ENCODE results near the gene JPH3. TPM values are rescaled to one million over a fixed set of nuclear protein-coding genes. Genes with fewer than 3 reads are reported as not detected.

Gene JPH3
- total RNA-seq, 2 experiments from 2014 or later: 0.07 to 0.14 TPM

DNA sequence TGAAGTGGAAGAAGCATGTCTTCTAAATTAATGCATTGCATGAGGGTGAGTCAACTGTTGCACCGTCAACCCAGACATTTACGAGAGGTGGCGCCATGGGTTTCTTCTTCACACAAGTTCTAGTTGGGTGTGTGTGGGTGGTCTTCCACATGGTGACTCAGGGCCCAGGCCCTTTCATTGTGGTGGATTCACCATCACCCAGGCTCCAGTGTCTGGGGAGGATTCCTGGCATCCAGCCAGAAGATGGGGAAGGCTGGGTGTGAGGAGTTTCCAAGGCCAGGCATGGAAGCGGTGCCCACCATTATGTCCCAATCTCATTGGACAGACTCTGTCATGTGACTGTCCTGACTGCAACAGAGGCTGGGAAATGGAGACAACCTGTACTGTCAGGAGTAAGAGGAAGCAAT is 21.4 kb upstream of the JPH3 start:
- intact Hi-C loops (cut with micrococcal nuclease): no loop called here
- peaks cover 27% of the 10 kb centered on the region for H3K27me3 Mint-ChIP-seq (ENCODE audit: low read depth)
- H3K27ac Mint-ChIP-seq: no peak overlapping the region
- H3K9me3 Mint-ChIP-seq: no peaks in the 10 kb centered on the region
- H3K4me3 Mint-ChIP-seq: no peak overlapping the region
- H3K36me3 Mint-ChIP-seq (ENCODE audit: low read depth): no peaks in the 10 kb centered on the region
- no peaks in the 10 kb centered on the region for H3K4me1 Mint-ChIP-seq (ENCODE audit: low read depth)
- CTCF ChIA-PET: no interaction called here
- no peak for DNase-seq

DNA sequence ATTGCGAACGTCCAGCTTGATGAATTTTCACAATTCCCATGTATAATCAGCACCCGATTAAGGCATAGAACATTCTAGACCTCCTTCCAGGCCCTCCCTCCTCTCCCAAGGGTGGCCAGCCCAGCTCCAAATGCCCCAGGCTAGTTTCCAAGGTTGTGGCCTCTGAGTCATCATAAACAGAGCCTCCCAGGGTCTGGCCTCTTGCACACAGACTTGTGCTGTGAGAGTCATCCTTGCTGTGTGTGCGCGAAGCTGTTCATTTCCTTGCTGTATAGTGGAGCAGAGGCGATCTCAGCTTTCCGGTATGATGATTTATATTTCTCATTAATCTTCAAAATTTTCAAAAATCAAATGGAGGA is 20.5 kb upstream of the JPH3 start:
- intact Hi-C loops (cut with micrococcal nuclease): no loop called here
- H3K4me3 Mint-ChIP-seq: no peak overlapping the region
- no peak overlapping the region for H3K27ac Mint-ChIP-seq
- CTCF ChIA-PET: no interaction called here
- H3K4me1 Mint-ChIP-seq (ENCODE audit: low read depth): no peaks in the 10 kb centered on the region
- peaks cover 26% of the 10 kb centered on the region for H3K27me3 Mint-ChIP-seq (ENCODE audit: low read depth)
- H3K9me3 Mint-ChIP-seq: no peaks in the 10 kb centered on the region
- no peak for DNase-seq
- H3K36me3 Mint-ChIP-seq (ENCODE audit: low read depth): no peaks in the 10 kb centered on the region

DNA sequence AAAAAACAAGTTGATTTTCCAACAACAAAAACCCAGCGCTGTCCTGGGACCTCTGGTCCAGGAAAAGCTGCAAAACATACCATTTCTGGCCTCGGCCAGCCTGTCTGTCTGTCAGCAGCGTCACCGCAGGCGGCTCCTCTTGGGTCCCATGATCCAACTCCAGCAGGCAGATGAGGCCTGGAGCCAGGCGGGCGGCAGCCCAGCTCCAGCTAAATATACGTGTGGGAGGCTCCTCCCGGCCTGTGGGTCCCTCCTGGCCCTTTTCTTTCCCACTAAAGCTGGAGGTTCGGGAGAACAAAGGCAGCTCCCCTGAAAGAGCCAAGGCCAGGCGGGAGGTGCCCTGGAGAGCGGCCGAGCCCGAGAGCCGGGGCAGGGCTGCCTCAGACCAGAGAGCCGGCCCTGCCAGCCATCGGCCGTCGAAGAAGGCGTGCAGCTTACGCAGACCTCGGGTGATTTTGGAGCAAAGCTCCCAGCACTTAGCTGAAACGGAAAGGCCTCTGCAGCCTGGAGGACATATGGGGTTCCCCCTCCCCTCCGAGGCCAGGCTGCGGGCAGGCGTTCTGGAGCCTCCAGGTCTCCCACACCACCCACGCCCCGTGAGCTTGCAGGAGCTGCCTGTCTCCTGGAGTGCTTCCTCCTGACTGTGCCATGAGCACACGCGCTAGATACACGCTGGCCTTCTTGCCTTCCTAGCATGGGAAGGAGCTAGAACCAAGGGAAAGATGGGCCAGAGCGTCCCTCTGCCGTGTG is 19.9 kb upstream of the JPH3 start:
- no peak for DNase-seq
- intact Hi-C loops (cut with micrococcal nuclease): no loop called here
- CTCF ChIA-PET: interaction anchor here (0.7 kb wide), 1 partner anchor 54 kb away, joined by 3 read pairs; no protein-coding TSS in a partner anchor
- Mint-ChIP-seq H3K27ac (no peak overlapping the region), H3K9me3 (no peaks in the 10 kb centered on the region), H3K27me3 (ENCODE audit: low read depth) (peaks cover 26% of the 10 kb centered on the region), H3K4me3 (no peak overlapping the region), H3K4me1 (ENCODE audit: low read depth) (no peaks in the 10 kb centered on the region), H3K36me3 (ENCODE audit: low read depth) (no peaks in the 10 kb centered on the region)

DNA sequence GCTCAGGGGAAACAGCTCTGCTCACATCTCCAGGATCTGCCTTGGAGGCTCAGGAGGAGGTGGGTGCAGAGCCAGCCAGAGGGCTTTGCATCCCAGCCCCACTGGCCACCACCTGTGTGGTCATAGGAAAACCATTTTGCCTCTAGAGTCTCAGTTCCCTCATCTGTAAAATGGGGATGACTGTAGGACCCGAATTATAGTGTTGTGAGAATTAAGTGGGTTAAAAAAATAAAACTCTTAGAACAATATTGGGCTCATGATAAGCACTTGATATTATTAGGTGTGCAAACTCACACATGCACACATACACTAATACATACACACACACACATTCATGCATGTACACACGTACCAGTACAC is 19.4 kb upstream of the JPH3 start:
- Mint-ChIP-seq H3K27me3 (ENCODE audit: low read depth) (peaks cover 29% of the 10 kb centered on the region), H3K27ac (no peak overlapping the region), H3K4me3 (no peak overlapping the region), H3K36me3 (ENCODE audit: low read depth) (no peaks in the 10 kb centered on the region), H3K4me1 (ENCODE audit: low read depth) (no peaks in the 10 kb centered on the region), H3K9me3 (no peaks in the 10 kb centered on the region)
- CTCF ChIA-PET: interaction anchor here (0.7 kb wide), 1 partner anchor 53 kb away, joined by 3 read pairs; no protein-coding TSS in a partner anchor
- no peak for DNase-seq
- intact Hi-C loops (cut with micrococcal nuclease): no loop called here

DNA sequence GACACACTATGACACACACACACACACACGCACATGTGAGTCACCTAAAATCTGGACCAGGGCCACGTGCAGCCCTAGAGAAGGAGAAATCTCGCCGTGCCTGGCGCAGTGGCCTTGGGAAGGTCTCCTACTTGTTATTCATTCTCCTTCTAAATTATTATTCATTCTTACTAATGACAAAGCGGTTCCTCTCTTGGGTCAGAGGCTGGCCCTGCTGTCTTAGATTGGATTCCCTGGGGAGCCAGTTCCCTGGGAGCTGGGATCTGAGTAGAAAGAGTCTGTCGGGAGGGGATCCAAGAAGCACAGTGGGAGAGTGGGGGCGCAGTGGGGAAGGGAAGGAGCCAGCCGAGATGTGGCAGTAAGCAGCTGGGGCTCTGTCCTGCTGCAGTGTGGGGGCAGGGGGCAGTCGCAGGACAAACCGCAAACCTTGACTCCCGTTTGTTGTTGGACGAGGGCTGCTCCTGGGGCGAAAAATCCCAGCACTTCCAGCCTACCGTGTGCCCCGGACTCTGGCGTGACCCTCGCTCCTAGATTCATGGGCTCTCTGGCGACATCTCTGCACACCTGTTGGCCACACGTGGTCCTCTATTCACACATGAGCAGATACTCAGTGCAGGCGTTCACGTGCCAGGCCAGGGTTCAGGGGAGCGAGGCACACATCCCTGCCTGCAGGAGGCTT is 18.7 kb upstream of the JPH3 start:
- CTCF ChIA-PET: no interaction called here
- Mint-ChIP-seq H3K36me3 (ENCODE audit: low read depth) (no peaks in the 10 kb centered on the region), H3K9me3 (no peaks in the 10 kb centered on the region), H3K4me1 (ENCODE audit: low read depth) (peaks cover under 1% of the 10 kb centered on the region), H3K27ac (no peak overlapping the region), H3K27me3 (ENCODE audit: low read depth) (peaks cover 31% of the 10 kb centered on the region), H3K4me3 (no peak overlapping the region)
- no peak for DNase-seq
- intact Hi-C loops (cut with micrococcal nuclease): no loop called here

DNA sequence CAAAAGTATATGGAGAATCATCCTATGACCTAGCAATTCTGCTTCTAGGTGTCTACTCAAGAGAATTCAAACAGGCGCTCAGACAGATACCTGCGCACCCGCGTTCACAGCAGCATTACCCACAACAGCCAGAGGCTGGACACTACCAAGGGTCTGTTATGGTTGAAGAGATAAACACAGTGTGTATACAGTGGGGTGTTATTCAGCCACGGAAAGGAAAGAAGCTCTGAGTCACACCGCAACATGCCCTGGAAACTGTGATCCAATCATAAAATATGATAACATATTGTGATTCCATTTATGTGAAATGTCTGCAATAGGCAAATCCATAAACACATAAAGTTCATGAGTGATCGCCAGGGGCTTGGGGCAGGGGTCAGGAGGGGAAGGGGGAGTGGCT is 18.0 kb upstream of the JPH3 start:
- peaks cover 28% of the 10 kb centered on the region for H3K27me3 Mint-ChIP-seq (ENCODE audit: low read depth)
- H3K36me3 Mint-ChIP-seq (ENCODE audit: low read depth): no peaks in the 10 kb centered on the region
- intact Hi-C loops (cut with micrococcal nuclease): no loop called here
- CTCF ChIA-PET: interaction anchor here (1.6 kb wide), 1 partner anchor 52 kb away, joined by 6 read pairs; no protein-coding TSS in a partner anchor
- H3K4me1 Mint-ChIP-seq (ENCODE audit: low read depth): peaks cover 3% of the 10 kb centered on the region
- H3K27ac Mint-ChIP-seq: no peak overlapping the region
- H3K4me3 Mint-ChIP-seq: no peak overlapping the region
- H3K9me3 Mint-ChIP-seq: no peaks in the 10 kb centered on the region
- DNase-seq: no peak

DNA sequence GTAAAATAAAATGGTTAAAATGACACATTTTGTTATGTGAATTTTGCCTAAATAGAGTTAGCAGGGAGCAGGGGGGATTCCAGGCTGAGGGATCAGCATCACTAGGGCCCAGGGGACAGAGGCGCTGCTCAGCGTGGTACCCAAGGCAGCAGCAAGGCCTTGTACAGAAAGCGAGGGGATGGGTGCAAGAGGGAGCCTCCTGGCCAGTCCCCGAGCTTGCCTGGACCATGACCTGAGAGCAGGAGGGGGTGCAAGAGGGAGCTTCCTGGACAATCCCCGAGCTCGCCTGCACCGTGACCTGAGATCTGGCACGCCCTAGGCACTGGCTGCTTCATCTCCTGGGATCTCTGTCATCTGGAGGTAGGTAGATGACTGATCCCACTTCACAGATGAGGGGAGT is 17.3 kb upstream of the JPH3 start:
- CTCF ChIA-PET: interaction anchor here (1.6 kb wide), 1 partner anchor 51 kb away, joined by 6 read pairs; no protein-coding TSS in a partner anchor

DNA sequence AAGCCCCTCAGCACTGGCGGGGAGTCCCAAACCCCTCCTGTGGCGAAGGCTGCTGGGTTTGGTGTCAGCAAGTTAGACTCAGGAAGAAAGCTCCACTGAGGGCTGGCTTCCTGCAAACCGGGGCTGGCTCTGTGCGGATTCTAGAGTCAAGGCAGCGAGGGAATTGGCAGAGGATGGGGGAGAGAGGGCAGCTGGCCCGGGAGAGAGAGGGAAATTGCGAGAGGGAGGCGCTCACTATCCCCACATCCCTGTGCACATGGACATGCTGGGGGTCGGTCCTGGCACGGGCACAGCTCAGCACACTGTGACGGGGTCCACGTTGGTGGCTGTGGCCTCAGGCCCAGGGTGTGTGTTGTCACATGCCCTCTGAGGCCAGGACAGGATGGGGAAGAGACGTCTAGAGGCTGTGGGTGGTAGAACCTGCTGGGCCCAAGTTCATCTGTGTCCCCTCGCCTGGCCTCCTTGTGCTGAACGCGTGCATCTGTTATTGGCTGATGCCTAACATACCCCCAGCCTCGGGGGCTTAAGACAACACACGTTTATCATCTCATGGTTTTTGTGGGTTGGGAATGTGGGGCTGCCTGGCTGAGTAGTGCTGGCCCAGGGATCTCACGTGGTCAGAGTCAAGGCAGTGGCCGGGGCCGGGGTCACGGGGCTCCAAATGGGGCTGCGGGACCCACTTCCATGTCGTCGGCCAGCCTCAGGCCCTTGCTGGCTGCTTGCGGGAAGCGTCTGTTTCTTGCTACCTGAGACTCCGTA is 16.7 kb upstream of the JPH3 start:
- DNase-seq: no peak
- Mint-ChIP-seq H3K4me3 (no peak overlapping the region), H3K9me3 (no peaks in the 10 kb centered on the region), H3K4me1 (ENCODE audit: low read depth) (peaks cover 3% of the 10 kb centered on the region), H3K27me3 (ENCODE audit: low read depth) (peaks cover 30% of the 10 kb centered on the region), H3K27ac (no peak overlapping the region), H3K36me3 (ENCODE audit: low read depth) (no peaks in the 10 kb centered on the region)
- intact Hi-C loops (cut with micrococcal nuclease): no loop called here
- CTCF ChIA-PET: interaction anchor here (1.6 to 2.2 kb wide), 2 partner anchors 51 kb away, joined by 6 to 19 read pairs; no protein-coding TSS in a partner anchor

More for the DNA sequence above, 17.3 kb upstream of the JPH3 start:
- H3K27me3 Mint-ChIP-seq (ENCODE audit: low read depth): peaks cover 30% of the 10 kb centered on the region
- H3K36me3 Mint-ChIP-seq (ENCODE audit: low read depth): no peaks in the 10 kb centered on the region
- H3K27ac Mint-ChIP-seq: no peak overlapping the region
- DNase-seq: no peak
- peaks cover 3% of the 10 kb centered on the region for H3K4me1 Mint-ChIP-seq (ENCODE audit: low read depth)
- no peaks in the 10 kb centered on the region for H3K9me3 Mint-ChIP-seq
- no peak overlapping the region for H3K4me3 Mint-ChIP-seq
- intact Hi-C loops (cut with micrococcal nuclease): no loop called here

DNA sequence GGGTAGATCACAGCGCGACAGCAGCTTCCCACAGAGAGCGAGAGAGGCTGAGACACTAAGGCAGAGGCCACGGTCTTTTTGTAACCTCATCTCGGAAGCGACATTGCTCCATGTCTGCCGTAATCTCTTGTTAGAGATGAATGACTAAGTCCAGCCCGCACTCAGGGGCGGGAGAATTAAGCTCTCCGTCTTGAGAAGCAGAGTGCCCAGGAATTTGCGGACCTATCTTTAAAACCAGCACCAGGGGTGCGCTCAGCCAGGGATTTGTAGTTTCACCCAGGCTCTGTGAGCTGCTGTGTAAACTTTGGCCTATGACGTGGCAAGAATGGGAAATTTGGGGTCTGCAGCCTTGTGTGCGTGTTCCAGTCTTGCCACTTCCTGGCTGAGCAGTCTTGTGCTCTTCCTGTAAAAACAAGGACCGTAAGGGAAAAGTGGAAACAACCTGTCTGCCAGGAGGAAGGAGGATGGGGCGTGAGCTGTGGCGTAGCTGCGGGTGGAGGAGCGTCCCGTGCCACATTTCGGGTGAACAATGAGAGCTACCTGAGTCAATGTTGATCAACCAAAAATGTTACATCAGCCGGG is 16.0 kb upstream of the JPH3 start:
- no peak overlapping the region for H3K4me3 Mint-ChIP-seq
- no peak overlapping the region for H3K27ac Mint-ChIP-seq
- CTCF ChIA-PET: interaction anchor here (2.2 kb wide), 1 partner anchor 50 kb away, joined by 19 read pairs; no protein-coding TSS in a partner anchor
- H3K27me3 Mint-ChIP-seq (ENCODE audit: low read depth): peaks cover 25% of the 10 kb centered on the region
- H3K9me3 Mint-ChIP-seq: no peaks in the 10 kb centered on the region
- DNase-seq: no peak
- no peaks in the 10 kb centered on the region for H3K36me3 Mint-ChIP-seq (ENCODE audit: low read depth)
- H3K4me1 Mint-ChIP-seq (ENCODE audit: low read depth): peaks cover 3% of the 10 kb centered on the region
- intact Hi-C loops (cut with micrococcal nuclease): no loop called here

DNA sequence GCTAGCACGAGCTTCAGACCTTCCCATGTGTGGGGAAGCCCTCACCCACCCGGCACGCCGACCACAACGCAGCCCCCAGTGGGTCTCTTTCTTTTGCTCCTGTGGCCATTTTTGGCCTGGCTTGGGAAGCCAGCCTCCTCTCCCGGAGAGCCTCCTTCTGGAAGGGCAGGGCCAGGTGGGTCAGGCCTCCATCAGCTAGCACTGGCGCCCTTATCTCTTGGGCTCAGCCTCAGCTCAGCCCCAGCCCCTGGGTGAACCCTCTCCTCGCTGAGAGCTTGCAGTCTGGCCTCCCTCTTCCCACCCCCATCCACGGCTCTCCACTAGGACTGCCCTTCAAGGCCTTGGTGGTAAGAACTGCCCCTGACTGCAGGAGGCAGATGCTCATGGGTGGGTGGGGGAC is 14.7 kb upstream of the JPH3 start:
- CTCF ChIA-PET: interaction anchor here (2.2 kb wide), 1 partner anchor 49 kb away, joined by 19 read pairs; no protein-coding TSS in a partner anchor
- peaks cover 5% of the 10 kb centered on the region for H3K4me1 Mint-ChIP-seq (ENCODE audit: low read depth)
- intact Hi-C loops (cut with micrococcal nuclease): loop anchor here (1.0 kb wide), 1 partner anchor 49 kb away; no protein-coding TSS in a partner anchor
- H3K9me3 Mint-ChIP-seq: no peaks in the 10 kb centered on the region
- no peak overlapping the region for H3K4me3 Mint-ChIP-seq
- H3K36me3 Mint-ChIP-seq (ENCODE audit: low read depth): no peaks in the 10 kb centered on the region
- H3K27ac Mint-ChIP-seq: no peak overlapping the region
- H3K27me3 Mint-ChIP-seq (ENCODE audit: low read depth): peaks cover 28% of the 10 kb centered on the region
- DNase-seq: no peak

DNA sequence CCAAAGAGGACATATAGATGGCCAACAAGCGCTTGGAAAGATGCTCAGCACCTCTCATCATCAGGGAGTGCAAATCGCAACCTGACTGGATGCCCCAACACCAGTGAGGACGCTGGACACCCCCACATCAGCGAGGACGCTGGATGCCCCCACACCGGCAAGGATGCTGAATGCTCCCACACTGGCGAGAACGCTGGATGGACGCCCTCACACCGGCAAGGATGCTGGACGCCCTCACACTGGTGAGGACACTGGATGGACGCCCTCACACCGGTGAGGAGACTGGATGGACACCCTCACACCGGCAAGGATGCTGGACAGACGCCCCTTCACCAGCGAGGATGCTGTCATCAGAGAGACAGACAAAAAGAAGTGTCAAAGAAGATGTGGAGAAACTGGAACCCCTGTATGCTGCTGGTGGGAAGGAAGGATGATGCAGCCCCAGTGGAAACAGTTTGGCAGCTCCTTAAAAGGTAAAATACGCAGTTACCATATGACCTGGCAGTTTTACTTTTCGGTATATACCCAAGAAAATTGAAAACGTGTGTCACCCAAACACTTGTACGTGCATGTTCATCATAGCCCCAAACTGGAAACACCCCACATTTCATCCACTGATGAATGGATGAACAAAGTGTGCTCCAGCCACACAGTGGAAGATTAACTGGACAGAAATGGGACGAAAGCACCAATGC is 10.1 kb upstream of the JPH3 start:
- intact Hi-C loops (cut with micrococcal nuclease): no loop called here
- peaks cover 5% of the 10 kb centered on the region for H3K4me1 Mint-ChIP-seq (ENCODE audit: low read depth)
- no peaks in the 10 kb centered on the region for H3K36me3 Mint-ChIP-seq (ENCODE audit: low read depth)
- CTCF ChIA-PET: interaction anchor here (3.6 kb wide), 1 partner anchor 44 kb away, joined by 19 read pairs; no protein-coding TSS in a partner anchor
- no peaks in the 10 kb centered on the region for H3K9me3 Mint-ChIP-seq
- DNase-seq: no peak
- H3K27ac Mint-ChIP-seq: no peak overlapping the region
- H3K27me3 Mint-ChIP-seq (ENCODE audit: low read depth): peaks cover 15% of the 10 kb centered on the region
- no peak overlapping the region for H3K4me3 Mint-ChIP-seq
